ENCODE measurements around the gene CAPN5.

GRCh38 chr11:77030834-77031414 lies 35.8 kb upstream of the CAPN5 start:
- TF ChIP-seq, protein P1, sequence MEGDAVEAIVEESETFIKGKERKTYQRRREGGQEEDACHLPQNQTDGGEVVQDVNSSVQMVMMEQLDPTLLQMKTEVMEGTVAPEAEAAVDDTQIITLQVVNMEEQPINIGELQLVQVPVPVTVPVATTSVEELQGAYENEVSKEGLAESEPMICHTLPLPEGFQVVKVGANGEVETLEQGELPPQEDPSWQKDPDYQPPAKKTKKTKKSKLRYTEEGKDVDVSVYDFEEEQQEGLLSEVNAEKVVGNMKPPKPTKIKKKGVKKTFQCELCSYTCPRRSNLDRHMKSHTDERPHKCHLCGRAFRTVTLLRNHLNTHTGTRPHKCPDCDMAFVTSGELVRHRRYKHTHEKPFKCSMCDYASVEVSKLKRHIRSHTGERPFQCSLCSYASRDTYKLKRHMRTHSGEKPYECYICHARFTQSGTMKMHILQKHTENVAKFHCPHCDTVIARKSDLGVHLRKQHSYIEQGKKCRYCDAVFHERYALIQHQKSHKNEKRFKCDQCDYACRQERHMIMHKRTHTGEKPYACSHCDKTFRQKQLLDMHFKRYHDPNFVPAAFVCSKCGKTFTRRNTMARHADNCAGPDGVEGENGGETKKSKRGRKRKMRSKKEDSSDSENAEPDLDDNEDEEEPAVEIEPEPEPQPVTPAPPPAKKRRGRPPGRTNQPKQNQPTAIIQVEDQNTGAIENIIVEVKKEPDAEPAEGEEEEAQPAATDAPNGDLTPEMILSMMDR (conservative IDR thresholded peaks at IDR 0.05): no peak
- TF ChIP-seq ZFX (IDR thresholded peaks at IDR 0.05): no peak
